Ovary (tissue), 9 donors: Measurements from ENCODE around the gene FAM20C. TPM values are rescaled to one million over a fixed set of nuclear protein-coding genes. Genes with fewer than 3 reads are reported as not detected.

Experiments
- DNase-seq, 5 donors: peaks; one replicate each; pipeline ENCODE4 v3.0.0-alpha.2; 2019 to 2020
- H3K27ac ChIP-seq, 2 donors: fragments of 200-600 bp; one replicate each; pipeline versions ENCODE4 v1.5.1 to v1.8.0; 2019 to 2022
- H3K27me3 ChIP-seq: fragments of 200-600 bp; one replicate; pipeline ENCODE4 v1.8.0; 2022
- H3K36me3 ChIP-seq: fragments of 200-600 bp; sonication (generic); one replicate; pipeline ENCODE4 v1.5.1; 2019
- H3K4me1 ChIP-seq: one replicate; pipeline ENCODE4 v1.8.1; 2013; ENCODE audit warnings: mild to moderate bottlenecking, moderate library complexity; ENCODE audit not compliant: insufficient read depth
- H3K4me3 ChIP-seq: fragments of 200-600 bp; sonication (generic); one replicate; pipeline ENCODE4 v1.5.1; 2017
- H3K9me3 ChIP-seq, 2 donors: fragments of 200-600 bp in 1 of 2; sonication (generic) in 1 of 2; one replicate each; pipeline versions ENCODE4 v1.5.1 to v1.8.1; 2013 to 2019; ENCODE audit warnings: mild to moderate bottlenecking in 1 of 2, moderate library complexity in 1 of 2
- EP300 ChIP-seq: sonication (generic); formaldehyde crosslinking; IDR thresholded peaks from one replicate; pipeline ENCODE4 v1.6.1; 2017; ENCODE audit warnings: antibody characterized with exemption
- POLR2A ChIP-seq: fragments of 450-650 bp; IDR thresholded peaks from one replicate; pipeline ENCODE4 v1.6.1; 2017; ENCODE audit warnings: antibody characterized with exemption, mild to moderate bottlenecking, moderate library complexity
- WGBS, 3 donors: extraction: QIAGEN DNeasy Blood & Tissue Kit in 1 of 3; methylation state at CpG; one replicate each; pipeline versions ENCODE4 v1.1.5 to v1.1.7; 2013 to 2017; 5-methylcytosine and 5-hydroxymethylcytosine counted together
- intact Hi-C, 4 donors: fragments of 100-400 bp; cut with DNase I; formaldehyde crosslinking; loops; one replicate each; pipeline versions ENCODE4 v1.11.0 to v1.15.1; 2022 to 2023
- polyA plus RNA-seq, 2 donors: library from polyadenylated mRNA; stranded (reverse); fragments of 200-250 nt in 1 of 2; fragments of 350-450 nt in 1 of 2; fragmentation: Illumina TruSeq in 1 of 2; extraction: RNeasy Lipid Tissue Mini Kit (QIAGEN cat#74804) in 1 of 2; gene quantifications; one replicate each; pipeline ENCODE4 v1.2.3, GENCODE V29; 2013 to 2014
- total RNA-seq, 7 donors: library from RNA; depleted of rRNA in 2 of 7; stranded (reverse); fragments of >200 nt in 2 of 7; fragmentation: NEBNext Ultra II Directional in 3 of 7; extraction: Animal tissue kit (Norgen Biotek cat#: 25700) in 3 of 7; gene quantifications; one replicate each; pipeline versions ENCODE4 v1.1.0 to v1.2.4, GENCODE V29; 2016 to 2023
- TF ChIP-seq, protein P1 (sequence below), 3 donors: fragments of 450-650 bp in 2 of 3; fragments of 200-600 bp in 1 of 3; IDR thresholded peaks; one replicate each; pipeline versions ENCODE4 v1.5.1 to v1.8.0; 2016 to 2022; ENCODE audit warnings: antibody characterized with exemption in 3 of 3, mild to moderate bottlenecking in 1 of 3
- donor health status: DM: no; HTN: no; CAD: no; lungs with moderate emphysema.
- donor health status: DM: no; HTN: no; CAD: no.
- donor health status: Bipolar disorder and iron deficiency.
- donor health status: DM: yes; HTN: yes; CAD: no.
- donor health status: DM: no; HTN: no; CAD: no.
- donor health status: DM: yes; HTN: yes; CAD: no.

Gene FAM20C
- total and polyA plus RNA-seq, 9 donors = 6.2 to 80.4 (median 33.5) TPM

DNA sequence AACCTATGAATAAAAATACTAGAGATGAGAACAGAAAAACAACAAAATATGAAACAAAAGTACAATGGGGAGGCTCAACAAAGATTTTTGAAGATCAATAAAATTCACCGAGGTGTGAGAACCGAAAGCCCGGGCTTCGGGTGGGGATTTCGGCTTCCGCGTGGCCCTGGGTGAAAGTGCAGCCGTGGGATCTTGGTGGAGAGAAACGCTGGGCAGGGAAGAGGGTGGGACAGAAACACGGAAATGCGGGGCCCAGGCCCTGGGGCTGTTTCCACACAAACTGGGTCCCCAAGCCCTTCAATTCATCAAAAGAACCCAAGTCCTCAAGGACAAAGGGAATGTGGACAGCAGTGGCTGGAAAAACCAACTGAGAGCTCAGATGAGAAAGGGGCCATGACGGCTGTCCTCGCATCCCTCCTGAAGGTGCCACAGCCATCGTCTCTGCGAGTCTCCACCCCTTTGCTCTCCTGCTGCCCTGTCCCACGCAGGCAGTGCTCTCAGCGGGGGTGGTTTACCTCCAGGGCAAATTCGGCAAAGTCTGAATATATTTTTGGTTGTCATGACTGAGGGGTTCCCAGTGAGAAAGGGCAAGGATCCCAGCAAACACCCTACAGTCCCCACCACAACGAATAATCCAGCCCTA, 117.3 kb downstream of the FAM20C start:
- WGBS, 3 donors = 90 to 92% (median 91%) methylated on average over 19 of the region's 19 CpGs
- H3K36me3 ChIP-seq = no peaks in the 10 kb centered on the region
- TF ChIP-seq POLR2A (no peak), EP300 (no peak)
- TF ChIP-seq, protein P1, sequence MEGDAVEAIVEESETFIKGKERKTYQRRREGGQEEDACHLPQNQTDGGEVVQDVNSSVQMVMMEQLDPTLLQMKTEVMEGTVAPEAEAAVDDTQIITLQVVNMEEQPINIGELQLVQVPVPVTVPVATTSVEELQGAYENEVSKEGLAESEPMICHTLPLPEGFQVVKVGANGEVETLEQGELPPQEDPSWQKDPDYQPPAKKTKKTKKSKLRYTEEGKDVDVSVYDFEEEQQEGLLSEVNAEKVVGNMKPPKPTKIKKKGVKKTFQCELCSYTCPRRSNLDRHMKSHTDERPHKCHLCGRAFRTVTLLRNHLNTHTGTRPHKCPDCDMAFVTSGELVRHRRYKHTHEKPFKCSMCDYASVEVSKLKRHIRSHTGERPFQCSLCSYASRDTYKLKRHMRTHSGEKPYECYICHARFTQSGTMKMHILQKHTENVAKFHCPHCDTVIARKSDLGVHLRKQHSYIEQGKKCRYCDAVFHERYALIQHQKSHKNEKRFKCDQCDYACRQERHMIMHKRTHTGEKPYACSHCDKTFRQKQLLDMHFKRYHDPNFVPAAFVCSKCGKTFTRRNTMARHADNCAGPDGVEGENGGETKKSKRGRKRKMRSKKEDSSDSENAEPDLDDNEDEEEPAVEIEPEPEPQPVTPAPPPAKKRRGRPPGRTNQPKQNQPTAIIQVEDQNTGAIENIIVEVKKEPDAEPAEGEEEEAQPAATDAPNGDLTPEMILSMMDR (IDR thresholded peaks at IDR 0.05) = no peak
- H3K4me1 ChIP-seq = no peaks in the 10 kb centered on the region
- no peak overlapping the region for H3K4me3 ChIP-seq
- intact Hi-C loops = no loop called here
- no peak overlapping the region for H3K27ac ChIP-seq
- H3K9me3 ChIP-seq = no peaks in the 10 kb centered on the region
- no peak for DNase-seq
- H3K27me3 ChIP-seq = no peaks in the 10 kb centered on the region

Other genes starting within 250 kb of the FAM20C start
- gene FOXL3, start 97.6 kb downstream of the FAM20C start, total RNA-seq = not detected
- not detected for gene FOXL3, start 97.6 kb downstream of the FAM20C start, polyA plus RNA-seq